ENCODE results near the gene WDR12.
A peak's percentile ranks its signal among the peaks of the same experiment; 100 is the strongest.
"Not testable (repeated sequence)": the region's sequence is repeated elsewhere in the genome, so short reads cannot be mapped to it uniquely, and the experiment has no call there.

Gene WDR12

GRCh38 chr2:202912342-202913201, 1.1 kb upstream of the WDR12 start:
- Mint-ChIP-seq H3K36me3 (ENCODE audit: insufficient read depth) (peaks cover 13% of the 10 kb centered on the region), H3K4me1 (ENCODE audit: low read depth in 2 of 2) (peaks cover 9 to 28% of the 10 kb centered on the region in 2 donors), H3K4me3 (peak overlapping the region; percentile 89 to 97), H3K27ac (peak overlapping the region; percentile 96 to 98)
- not testable (repeated sequence) for H3K9me3 Mint-ChIP-seq, H3K27me3 Mint-ChIP-seq
- ATAC-seq (replicated peaks) (peak; percentile 38), DNase-seq (peak in 1 of 3 experiments; percentile 4)

GRCh38 chr2:202911203-202911511, 316 bp downstream of the WDR12 start:
- H3K4me3 Mint-ChIP-seq: peak overlapping the region; percentile 89 to 97
- peak overlapping the region; percentile 96 to 98 for H3K27ac Mint-ChIP-seq
- peaks cover 9 to 28% of the 10 kb centered on the region in 2 donors for H3K4me1 Mint-ChIP-seq (ENCODE audit: low read depth in 2 of 2)
- H3K36me3 Mint-ChIP-seq (ENCODE audit: insufficient read depth): peaks cover 13% of the 10 kb centered on the region
- H3K9me3 Mint-ChIP-seq: no peaks in the 10 kb centered on the region
- ATAC-seq (replicated peaks): no peak
- no peak for DNase-seq
- no peaks in the 10 kb centered on the region for H3K27me3 Mint-ChIP-seq

- Mint-ChIP-seq H3K36me3 (ENCODE audit: insufficient read depth) (peaks cover 13% of the 10 kb centered on the region), H3K4me3 (peak overlapping the region; percentile 89 to 97), H3K27me3 (no peaks in the 10 kb centered on the region), H3K27ac (peak overlapping the region; percentile 96 to 98), H3K4me1 (ENCODE audit: low read depth in 2 of 2) (peaks cover 9 to 28% of the 10 kb centered on the region in 2 donors), H3K9me3 (no peaks in the 10 kb centered on the region)
- ATAC-seq (replicated peaks): no peak
- DNase-seq: no peak
These were observed 775 bp downstream of the WDR12 start for GRCh38 chr2:202910698-202911097.

- H3K9me3 Mint-ChIP-seq; H3K27me3 Mint-ChIP-seq; DNase-seq; H3K27ac Mint-ChIP-seq; ATAC-seq (replicated peaks): not testable (repeated sequence)
- Mint-ChIP-seq H3K4me1 (ENCODE audit: low read depth in 2 of 2) (peaks cover 9 to 28% of the 10 kb centered on the region in 2 donors), H3K36me3 (ENCODE audit: insufficient read depth) (peaks cover 13% of the 10 kb centered on the region), H3K4me3 (peak overlapping the region in 1 of 2 donors; percentile 89)
These were observed 1.2 kb downstream of the WDR12 start for GRCh38 chr2:202910250-202910649.

- Mint-ChIP-seq H3K27ac (no peak overlapping the region), H3K4me3 (peak overlapping the region in 1 of 2 donors; percentile 21), H3K9me3 (peaks cover 0 to 3% of the 10 kb centered on the region in 2 donors), H3K4me1 (ENCODE audit: low read depth in 2 of 2) (peaks cover 9 to 29% of the 10 kb centered on the region in 2 donors), H3K36me3 (ENCODE audit: insufficient read depth) (peaks cover 13% of the 10 kb centered on the region), H3K27me3 (no peaks in the 10 kb centered on the region)
- ATAC-seq (replicated peaks) (no peak), DNase-seq (no peak)
These were observed 1.9 kb downstream of the WDR12 start for GRCh38 chr2:202909394-202910192.

- Mint-ChIP-seq H3K27ac (no peak overlapping the region), H3K36me3 (ENCODE audit: insufficient read depth) (peaks cover 13% of the 10 kb centered on the region), H3K9me3 (peaks cover 0 to 3% of the 10 kb centered on the region in 2 donors), H3K27me3 (no peaks in the 10 kb centered on the region), H3K4me1 (ENCODE audit: low read depth in 2 of 2) (peaks cover 9 to 33% of the 10 kb centered on the region in 2 donors), H3K4me3 (no peak overlapping the region)
- no peak for ATAC-seq (replicated peaks)
- DNase-seq: no peak
These were observed 3.3 kb downstream of the WDR12 start for GRCh38 chr2:202908186-202908585.

GRCh38 chr2:202905507-202905906, 6.0 kb downstream of the WDR12 start:
- H3K9me3 Mint-ChIP-seq; H3K4me3 Mint-ChIP-seq; H3K36me3 Mint-ChIP-seq (ENCODE audit: insufficient read depth); H3K27ac Mint-ChIP-seq; DNase-seq; H3K27me3 Mint-ChIP-seq; ATAC-seq (replicated peaks): not testable (repeated sequence)
- H3K4me1 Mint-ChIP-seq (ENCODE audit: low read depth in 2 of 2): peaks cover 5 to 17% of the 10 kb centered on the region in 2 donors

- H3K9me3 Mint-ChIP-seq: no peaks in the 10 kb centered on the region
- peaks cover 13% of the 10 kb centered on the region for H3K36me3 Mint-ChIP-seq (ENCODE audit: insufficient read depth)
- no peaks in the 10 kb centered on the region for H3K27me3 Mint-ChIP-seq
- ATAC-seq (replicated peaks): no peak
- no peak for DNase-seq
- peak overlapping the region in 1 of 2 donors; percentile 26 for H3K27ac Mint-ChIP-seq
- H3K4me3 Mint-ChIP-seq: no peak overlapping the region
- H3K4me1 Mint-ChIP-seq (ENCODE audit: low read depth in 2 of 2): no peaks in the 10 kb centered on the region
These were observed 26.3 kb downstream of the WDR12 start for GRCh38 chr2:202885190-202885589.

- Mint-ChIP-seq H3K9me3 (no peaks in the 10 kb centered on the region), H3K27ac (peak overlapping the region in 1 of 2 donors; percentile 17), H3K36me3 (ENCODE audit: insufficient read depth) (peaks cover 13% of the 10 kb centered on the region), H3K4me1 (ENCODE audit: low read depth in 2 of 2) (no peaks in the 10 kb centered on the region), H3K4me3 (no peak overlapping the region), H3K27me3 (no peaks in the 10 kb centered on the region)
- ATAC-seq (replicated peaks) (no peak), DNase-seq (no peak)
These were observed 27.3 kb downstream of the WDR12 start for GRCh38 chr2:202883987-202884675.

- no peaks in the 10 kb centered on the region for H3K27me3 Mint-ChIP-seq
- no peak overlapping the region for H3K27ac Mint-ChIP-seq
- H3K36me3 Mint-ChIP-seq (ENCODE audit: insufficient read depth): peaks cover 10% of the 10 kb centered on the region
- H3K9me3 Mint-ChIP-seq: no peaks in the 10 kb centered on the region
- ATAC-seq (replicated peaks) (no peak), DNase-seq (no peak)
- H3K4me3 Mint-ChIP-seq: no peak overlapping the region
- no peaks in the 10 kb centered on the region for H3K4me1 Mint-ChIP-seq (ENCODE audit: low read depth in 2 of 2)
These were observed 29.9 kb downstream of the WDR12 start for GRCh38 chr2:202881570-202881969.

GRCh38 chr2:202877699-202878098, 33.8 kb downstream of the WDR12 start:
- H3K9me3 Mint-ChIP-seq: no peaks in the 10 kb centered on the region
- ATAC-seq (replicated peaks): no peak
- peaks cover 0 to 2% of the 10 kb centered on the region in 2 donors for H3K4me1 Mint-ChIP-seq (ENCODE audit: low read depth in 2 of 2)
- H3K27ac Mint-ChIP-seq: peak overlapping the region in 1 of 2 donors; percentile 68
- H3K36me3 Mint-ChIP-seq (ENCODE audit: insufficient read depth): peaks cover 7% of the 10 kb centered on the region
- DNase-seq: no peak
- no peaks in the 10 kb centered on the region for H3K27me3 Mint-ChIP-seq
- H3K4me3 Mint-ChIP-seq: no peak overlapping the region

- Mint-ChIP-seq H3K27ac (peak within 1 kb of the TSS; percentile 76 to 79), H3K4me3 (peak within 1 kb of the TSS; percentile 87 to 91), H3K4me1 (ENCODE audit: low read depth in 2 of 2) (peaks cover 4 to 6% of the 10 kb centered on the region in 2 donors), H3K27me3 (no peaks in the 10 kb centered on the region), H3K9me3 (no peaks in the 10 kb centered on the region), H3K36me3 (ENCODE audit: insufficient read depth) (no peaks in the 10 kb centered on the region)
- ATAC-seq (replicated peaks): peak; percentile 44
- peak; percentile 34 to 46 (median 40) for DNase-seq
These were observed 40.0 kb downstream of the WDR12 start, which contains the start of gene ICA1L for GRCh38 chr2:202871300-202872141. ICA1L (minus strand) TSS chr2:202871766; CDS start chr2:202829009, 42,757 bp downstream.
